ENCODE results near the gene YPEL5. TPM values are rescaled to one million over a fixed set of nuclear protein-coding genes. Genes with fewer than 3 reads are reported as not detected.

Gene YPEL5
- total and polyA plus RNA-seq, 9 donors, result 65.1 to 103 (median 81.6) TPM

- Histone ChIP-seq H3K9me3 (no peaks in the 10 kb centered on the region), H3K27me3 (no peaks in the 10 kb centered on the region), H3K36me3 (no peaks in the 10 kb centered on the region), H3K27ac (no peak overlapping the region), H3K4me3 (no peak overlapping the region), H3K4me1 (ENCODE audit: insufficient read depth) (no peaks in the 10 kb centered on the region)
- DNase-seq, result no peak
- no peak for TF ChIP-seq CTCF (IDR thresholded peaks at IDR 0.05)
- TF ChIP-seq POLR2A (IDR thresholded peaks at IDR 0.05), result no peak
- TF ChIP-seq EP300 (IDR thresholded peaks at IDR 0.05), result no peak
- intact Hi-C loops (cut with DNase I), result no loop called here
- WGBS, 3 donors, result 48 to 62% (median 51%) methylated on average over 3 of the region's 3 CpGs
Observed at GRCh38 chr2:30135541-30135940, 11.3 kb upstream of the YPEL5 start.

- Histone ChIP-seq H3K4me3 (no peak overlapping the region), H3K27ac (no peak overlapping the region), H3K36me3 (no peaks in the 10 kb centered on the region), H3K4me1 (ENCODE audit: insufficient read depth) (no peaks in the 10 kb centered on the region), H3K9me3 (no peaks in the 10 kb centered on the region), H3K27me3 (no peaks in the 10 kb centered on the region)
- no peak for DNase-seq
- no peak for TF ChIP-seq CTCF (IDR thresholded peaks at IDR 0.05)
- TF ChIP-seq EP300 (IDR thresholded peaks at IDR 0.05), result no peak
- TF ChIP-seq POLR2A (IDR thresholded peaks at IDR 0.05), result no peak
- WGBS, 3 donors, result 48 to 53% (median 50%) methylated on average over 10 of the region's 10 CpGs
- intact Hi-C loops (cut with DNase I), result no loop called here
Observed at GRCh38 chr2:30136764-30137444, 9.9 kb upstream of the YPEL5 start.

DNA sequence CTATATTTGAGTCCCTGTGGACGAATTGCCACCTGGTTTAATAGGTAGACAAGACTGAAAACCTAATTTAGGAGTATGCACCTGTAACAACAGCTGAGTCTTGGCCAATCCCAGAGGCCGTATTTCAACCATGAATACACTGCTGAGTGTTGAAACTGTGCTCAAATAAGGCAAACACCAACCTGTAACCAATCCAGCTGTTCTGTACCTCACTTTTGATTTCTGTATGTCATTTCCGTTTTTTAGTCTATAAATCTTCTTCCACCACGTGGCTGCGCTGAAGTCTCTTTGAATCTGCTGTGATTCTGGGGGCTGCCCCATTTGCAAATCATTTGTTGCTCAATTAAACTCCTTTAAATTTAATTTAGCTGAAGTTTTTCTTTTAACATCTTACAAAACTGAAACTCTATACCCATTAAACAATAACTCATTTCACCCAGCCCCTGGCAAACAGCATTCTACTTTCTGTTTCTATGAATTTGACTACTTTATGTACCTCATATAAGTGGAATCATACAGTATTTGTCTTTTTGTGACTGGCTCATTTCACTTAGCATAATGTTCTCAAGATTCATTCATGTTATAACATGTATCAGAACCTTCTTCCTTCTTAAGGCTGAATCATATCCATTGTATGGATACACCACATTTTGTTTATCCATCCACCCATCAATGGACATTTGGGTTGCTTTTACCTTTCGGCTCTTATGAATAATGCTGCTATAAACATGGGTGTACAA lies 7.5 kb upstream of the YPEL5 start:
- TF ChIP-seq EP300 (IDR thresholded peaks at IDR 0.05), result no peak
- no peak for TF ChIP-seq CTCF (IDR thresholded peaks at IDR 0.05)
- no peak for TF ChIP-seq POLR2A (IDR thresholded peaks at IDR 0.05)
- no peaks in the 10 kb centered on the region for H3K27me3 ChIP-seq
- H3K27ac ChIP-seq, result no peak overlapping the region
- no peaks in the 10 kb centered on the region for H3K9me3 ChIP-seq
- no peaks in the 10 kb centered on the region for H3K4me1 ChIP-seq (ENCODE audit: insufficient read depth)
- H3K4me3 ChIP-seq, result no peak overlapping the region
- intact Hi-C loops (cut with DNase I), result no loop called here
- no peaks in the 10 kb centered on the region for H3K36me3 ChIP-seq
- 68 to 72% (median 72%) methylated on average over 6 of the region's 6 CpGs for WGBS, 3 donors
- DNase-seq, result no peak

DNA sequence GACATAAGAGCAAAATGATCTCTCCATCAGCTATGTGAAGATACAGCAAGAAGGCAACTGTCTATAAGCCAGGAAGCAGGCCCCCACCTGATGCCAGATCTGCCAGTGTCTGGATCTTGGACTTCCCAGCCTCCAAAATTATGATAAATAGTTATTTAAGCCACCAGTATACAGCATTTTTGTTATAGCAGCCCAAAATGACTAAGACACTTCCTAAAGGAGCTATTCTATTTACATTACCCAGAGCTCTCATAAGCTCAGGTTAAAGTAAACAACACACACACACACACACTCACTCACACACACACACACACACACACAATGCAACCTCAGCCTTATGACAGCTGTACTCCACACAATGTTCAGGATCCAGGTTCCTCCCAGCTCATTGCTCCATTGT lies 5.7 kb upstream of the YPEL5 start:
- intact Hi-C loops (cut with DNase I), result no loop called here
- H3K27ac ChIP-seq, result no peak overlapping the region
- TF ChIP-seq POLR2A (IDR thresholded peaks at IDR 0.05) (no peak), CTCF (IDR thresholded peaks at IDR 0.05) (no peak), EP300 (IDR thresholded peaks at IDR 0.05) (no peak)
- H3K27me3 ChIP-seq, result no peaks in the 10 kb centered on the region
- H3K9me3 ChIP-seq, result no peaks in the 10 kb centered on the region
- no peak overlapping the region for H3K4me3 ChIP-seq
- H3K36me3 ChIP-seq, result no peaks in the 10 kb centered on the region
- no peak for DNase-seq
- no peaks in the 10 kb centered on the region for H3K4me1 ChIP-seq (ENCODE audit: insufficient read depth)

Data from ovary (tissue), 9 donors.